8988T (cell line): Measurements from ENCODE around the gene ITGAX.
A peak's percentile ranks its signal among the peaks of the same experiment; 100 is the strongest.

Source experiments
- DNase-seq: peaks from one replicate; pipeline ENCODE4 v3.0.0; 2011

ITGAX gene

DNA sequence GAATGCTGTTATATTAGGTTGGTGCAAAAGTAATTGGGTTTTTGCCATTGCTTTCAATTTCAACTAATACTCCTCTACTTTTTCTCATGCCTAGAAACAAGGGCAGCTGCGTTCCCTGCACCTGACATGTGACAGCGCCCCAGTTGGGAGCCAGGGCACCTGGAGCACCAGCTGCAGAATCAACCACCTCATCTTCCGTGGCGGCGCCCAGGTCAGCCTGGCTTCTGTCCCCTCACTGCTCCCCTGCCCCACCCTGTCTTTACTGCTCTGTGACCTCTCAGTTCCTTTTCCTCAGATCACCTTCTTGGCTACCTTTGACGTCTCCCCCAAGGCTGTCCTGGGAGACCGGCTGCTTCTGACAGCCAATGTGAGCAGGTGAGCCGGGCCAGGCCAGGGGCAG is 21.7 kb downstream of the ITGAX start:
- DNase-seq = no peak

DNA sequence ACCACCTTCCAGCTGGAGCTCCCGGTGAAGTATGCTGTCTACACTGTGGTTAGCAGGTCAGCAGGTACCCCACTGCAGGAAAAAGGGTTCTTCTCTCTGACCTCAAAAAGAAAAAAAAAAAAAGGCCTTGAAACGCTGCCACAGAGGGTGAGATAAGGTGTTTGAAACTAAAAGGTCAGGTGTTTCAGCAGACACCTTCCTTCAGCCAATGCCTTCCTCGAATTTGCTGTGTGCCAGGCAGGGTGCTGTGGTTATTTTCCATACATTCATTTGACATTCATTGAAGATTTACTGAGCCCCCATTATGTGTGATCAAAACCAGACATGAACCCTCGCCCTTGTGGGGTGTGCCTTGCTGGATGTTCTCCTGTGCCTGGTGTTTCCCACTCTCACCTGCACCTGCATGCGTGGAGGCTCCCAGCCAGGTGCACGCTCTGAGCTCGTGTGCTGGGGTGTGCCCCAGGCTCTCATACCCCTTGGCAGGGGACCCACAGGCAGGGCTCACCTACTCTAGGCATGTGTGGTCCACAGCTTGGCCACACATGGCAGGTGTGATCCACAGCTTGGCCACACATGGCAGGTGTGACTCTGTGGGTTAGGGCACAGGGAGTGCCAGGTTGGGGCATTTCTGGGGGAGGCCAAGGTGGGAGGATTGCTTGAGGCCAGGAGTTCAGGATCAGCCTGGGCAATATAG is 22.4 kb downstream of the ITGAX start:
- no peak for DNase-seq

DNA sequence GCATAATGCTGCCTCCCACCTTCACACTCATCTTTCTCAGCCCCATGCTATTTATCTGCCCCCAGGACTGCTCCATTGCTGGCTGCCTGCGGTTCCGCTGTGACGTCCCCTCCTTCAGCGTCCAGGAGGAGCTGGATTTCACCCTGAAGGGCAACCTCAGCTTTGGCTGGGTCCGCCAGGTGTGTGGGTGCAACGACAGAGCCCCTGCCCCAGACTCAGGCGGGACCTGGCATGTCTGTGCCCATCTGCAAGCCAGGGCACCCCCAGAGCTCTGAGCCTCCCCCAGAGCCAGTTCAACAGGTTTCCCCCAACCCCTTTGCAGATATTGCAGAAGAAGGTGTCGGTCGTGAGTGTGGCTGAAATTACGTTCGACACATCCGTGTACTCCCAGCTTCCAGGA is 25.2 kb downstream of the ITGAX start:
- DNase-seq = no peak

DNA sequence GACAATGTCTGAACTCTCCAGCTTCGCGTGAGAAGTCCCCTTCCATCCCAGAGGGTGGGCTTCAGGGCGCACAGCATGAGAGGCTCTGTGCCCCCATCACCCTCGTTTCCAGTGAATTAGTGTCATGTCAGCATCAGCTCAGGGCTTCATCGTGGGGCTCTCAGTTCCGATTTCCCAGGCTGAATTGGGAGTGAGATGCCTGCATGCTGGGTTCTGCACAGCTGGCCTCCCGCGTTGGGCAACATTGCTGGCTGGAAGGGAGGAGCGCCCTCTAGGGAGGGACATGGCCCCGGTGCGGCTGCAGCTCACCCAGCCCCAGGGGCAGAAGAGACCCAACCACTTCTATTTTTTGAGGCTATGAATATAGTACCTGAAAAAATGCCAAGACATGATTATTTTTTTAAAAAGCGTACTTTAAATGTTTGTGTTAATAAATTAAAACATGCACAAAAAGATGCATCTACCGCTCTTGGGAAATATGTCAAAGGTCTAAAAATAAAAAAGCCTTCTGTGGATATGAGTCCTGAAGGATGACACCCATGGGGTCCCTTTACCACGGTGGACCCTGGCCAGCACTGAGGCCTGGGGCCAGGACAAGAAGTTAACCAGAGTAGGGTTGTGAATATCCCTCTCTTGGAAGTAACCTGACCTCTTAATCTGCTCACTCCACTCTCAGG is 27.6 kb downstream of the ITGAX start:
- peak; percentile 66 for DNase-seq

DNA sequence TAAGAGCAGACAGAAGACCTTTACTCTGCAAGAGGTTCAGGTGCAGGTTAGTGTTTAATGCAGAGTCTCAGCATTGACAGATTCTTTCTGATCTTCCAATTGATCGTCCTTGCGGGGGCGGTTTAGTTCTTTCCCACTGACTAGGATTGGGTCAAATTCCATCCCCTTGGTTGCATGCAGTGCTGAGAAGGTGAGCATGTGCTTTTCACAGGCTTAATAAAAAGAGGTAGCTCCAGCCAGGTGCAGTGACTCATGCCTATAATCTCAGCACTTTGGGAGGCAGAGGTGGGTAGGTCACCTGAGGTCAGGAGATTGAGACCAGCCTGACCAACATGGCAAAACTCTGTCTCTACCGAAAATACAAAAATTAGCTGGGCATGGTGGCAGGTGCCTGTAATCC is 30.7 kb downstream of the ITGAX start:
- no peak for DNase-seq

DNA sequence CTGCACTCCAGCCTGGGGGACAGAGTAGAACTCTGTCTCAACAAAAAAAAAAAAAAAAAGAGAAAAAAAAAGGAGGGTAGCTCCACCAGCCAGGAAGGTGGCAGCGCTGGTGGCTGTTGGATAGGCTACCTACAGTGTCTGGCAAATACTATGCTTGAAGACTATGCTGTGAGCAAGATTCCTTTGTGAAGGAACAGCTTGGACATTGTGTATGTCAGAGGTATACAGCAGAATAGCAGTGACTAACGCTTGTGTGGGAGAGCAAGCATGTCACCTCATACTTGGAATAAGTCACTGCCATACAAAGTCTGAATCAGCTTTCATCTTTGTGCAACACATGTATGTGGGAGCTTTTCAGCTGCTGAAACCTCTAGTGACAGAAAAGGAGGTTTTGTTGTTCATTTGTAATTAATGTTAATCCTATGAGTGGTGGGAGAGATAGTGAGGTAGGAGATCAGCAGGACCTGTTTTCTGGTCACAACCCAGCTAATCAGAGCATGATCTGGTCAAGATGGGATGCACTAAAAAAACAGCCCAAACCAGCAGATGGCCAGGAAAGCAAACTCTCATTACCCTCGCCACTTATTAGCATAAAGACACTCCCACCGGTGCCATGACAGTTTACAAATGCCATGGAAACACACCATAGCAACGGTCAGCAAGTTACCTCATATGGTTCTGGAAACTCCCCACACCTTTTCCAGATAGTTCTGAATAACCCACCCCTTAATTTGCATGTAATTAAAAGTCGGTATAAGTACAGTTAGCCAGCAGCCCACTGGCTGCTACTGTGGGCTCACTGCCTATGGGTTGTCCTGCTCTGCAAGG is 31.4 kb downstream of the ITGAX start:
- DNase-seq = no peak

DNA sequence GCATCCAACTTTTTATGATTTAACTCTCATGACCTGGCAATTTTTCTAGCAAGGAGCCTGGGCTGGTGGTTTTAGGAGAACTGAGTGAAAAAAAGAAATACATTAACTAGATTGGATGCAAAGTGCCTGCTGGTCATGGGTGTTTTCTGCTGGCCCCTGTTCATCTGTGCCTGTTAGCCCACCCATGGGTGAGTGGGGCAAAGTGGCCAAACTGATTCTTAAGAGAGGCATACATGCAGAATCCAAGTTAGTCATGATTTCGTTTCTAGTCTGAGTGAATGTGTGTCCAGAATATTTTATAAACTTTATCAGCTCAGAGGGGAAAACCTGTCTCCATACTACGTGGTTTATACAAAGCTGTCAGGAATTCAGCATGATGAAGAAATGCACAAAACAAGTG is 33.6 kb downstream of the ITGAX start:
- no peak for DNase-seq

DNA sequence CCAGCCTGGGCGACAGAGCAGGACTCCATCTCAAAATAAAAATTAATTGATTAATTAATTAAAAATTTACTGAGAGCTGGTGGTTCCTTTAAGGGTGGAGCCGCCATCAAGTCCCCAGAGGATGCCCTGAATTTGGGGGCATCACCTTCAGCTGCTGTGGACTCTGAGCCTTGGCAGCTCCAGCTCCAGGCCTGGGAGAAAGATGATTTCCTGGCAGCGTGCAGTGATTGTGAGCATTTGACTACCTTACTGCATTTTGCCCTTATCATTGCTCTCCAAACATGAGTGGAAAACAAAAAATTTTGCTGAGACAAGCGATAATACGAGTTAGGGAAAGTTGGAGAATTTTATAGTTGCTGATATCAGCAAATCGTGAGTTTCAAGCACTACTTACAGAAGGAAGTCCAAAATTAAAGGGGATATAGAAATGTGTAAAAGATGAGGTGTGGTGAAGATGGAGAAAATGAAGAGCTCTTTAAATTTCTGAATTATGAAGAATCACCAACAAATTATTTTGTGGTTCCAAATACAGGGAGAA is 35.6 kb downstream of the ITGAX start:
- no peak for DNase-seq

DNA sequence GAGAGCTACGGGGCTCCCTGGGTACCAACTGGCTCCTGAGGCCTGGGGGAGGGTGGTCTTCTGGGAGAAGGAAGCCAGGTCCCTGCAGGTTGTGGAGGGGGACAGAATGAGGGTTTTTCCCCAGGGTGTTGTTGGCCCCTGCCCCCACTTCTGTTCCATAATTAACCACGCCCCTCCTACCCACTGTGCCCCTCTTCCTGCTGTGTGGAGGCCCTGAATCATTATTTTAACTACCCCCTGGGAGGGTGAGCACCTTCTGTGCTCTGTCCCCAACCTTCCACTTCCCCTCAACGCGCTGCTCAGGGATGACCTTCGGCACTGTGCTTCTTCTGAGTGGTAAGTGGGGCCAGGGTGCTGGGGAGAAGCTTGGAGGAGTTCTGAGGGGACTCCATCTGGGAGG is 38.1 kb downstream of the ITGAX start, which contains the start of gene ITGAD:
Gene ITGAD, plus strand, starts transcription at position 280 of the 400 bp plus-strand sequence. Its CDS starts 26 bp downstream, at position 306.
- DNase-seq = no peak

DNA sequence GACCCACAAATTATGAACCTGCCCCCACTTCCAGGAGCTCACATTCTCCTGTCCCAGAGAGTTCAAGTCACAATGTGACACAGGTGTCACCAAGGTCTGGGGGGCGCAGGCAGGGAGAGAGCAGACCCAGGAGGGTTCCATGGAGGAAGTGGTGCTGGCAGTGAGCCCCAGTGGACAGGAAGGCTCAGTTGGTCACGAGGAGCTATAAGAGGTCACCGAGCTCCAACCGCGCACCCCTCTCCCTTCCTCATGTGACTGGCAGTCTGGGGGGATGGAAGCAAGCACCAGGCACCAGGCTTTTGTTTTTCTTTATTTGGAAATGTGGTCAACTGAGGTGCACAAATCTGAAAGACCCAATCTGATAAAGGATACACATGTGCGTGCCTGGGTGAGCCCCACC is 40.7 kb downstream of the ITGAX start:
- no peak for DNase-seq

DNA sequence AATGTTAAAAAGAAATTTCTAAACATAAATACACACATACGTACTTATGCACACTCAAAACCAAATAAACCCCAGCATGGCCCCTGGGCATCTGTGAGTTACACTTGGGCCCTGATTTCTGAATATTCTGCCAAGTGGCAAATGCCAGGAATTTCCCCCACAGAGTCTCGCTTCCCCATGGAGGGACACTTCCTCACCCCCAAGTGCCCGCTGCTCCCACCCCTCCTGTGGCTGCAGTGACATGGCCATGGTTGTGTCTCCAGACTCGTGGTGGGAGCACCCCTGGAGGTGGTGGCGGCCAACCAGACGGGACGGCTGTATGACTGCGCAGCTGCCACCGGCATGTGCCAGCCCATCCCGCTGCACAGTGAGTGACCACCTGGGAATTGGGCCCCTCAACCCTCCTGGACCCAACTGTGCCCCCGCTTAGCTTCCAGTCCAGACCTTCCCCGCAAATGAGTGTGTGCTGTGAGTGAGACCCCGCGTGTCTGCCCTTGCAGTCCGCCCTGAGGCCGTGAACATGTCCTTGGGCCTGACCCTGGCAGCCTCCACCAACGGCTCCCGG is 42.2 kb downstream of the ITGAX start:
- DNase-seq = no peak

DNA sequence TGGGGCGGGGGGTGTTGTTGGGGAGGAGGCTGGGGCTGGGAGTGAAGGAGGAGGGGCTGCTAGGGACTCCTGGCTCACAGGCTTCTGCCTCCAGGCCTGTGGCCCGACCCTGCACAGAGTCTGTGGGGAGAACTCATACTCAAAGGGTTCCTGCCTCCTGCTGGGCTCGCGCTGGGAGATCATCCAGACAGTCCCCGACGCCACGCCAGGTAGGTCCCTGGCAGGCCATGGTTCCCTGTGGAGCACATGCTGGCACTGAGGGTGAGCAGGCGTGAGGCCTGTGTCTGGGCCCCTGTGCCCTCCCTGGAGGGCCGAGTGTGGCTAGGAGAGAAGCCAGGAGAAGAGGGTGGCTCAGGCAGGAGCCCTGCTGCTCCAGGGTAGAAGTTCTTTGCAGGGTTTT is 42.7 kb downstream of the ITGAX start:
- no peak for DNase-seq

DNA sequence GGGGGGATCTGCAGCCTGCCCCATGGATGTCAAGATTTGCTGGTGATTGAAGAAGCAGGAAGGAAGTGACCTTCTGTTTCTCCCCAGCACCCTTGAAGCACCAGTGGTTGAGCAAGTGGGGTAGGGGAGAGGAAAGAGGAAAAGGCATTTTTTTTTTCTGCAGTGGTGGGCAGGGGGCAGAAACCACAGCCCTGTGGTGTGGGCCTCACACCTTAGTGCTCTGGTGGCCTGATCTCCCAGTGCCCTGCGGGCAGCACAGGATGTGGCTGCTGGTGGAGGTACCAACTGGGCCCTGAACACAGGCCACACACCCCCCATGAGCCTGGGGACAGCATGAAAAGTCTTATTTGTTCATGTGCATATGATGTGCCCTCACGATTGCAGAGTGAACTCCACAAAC is 45.2 kb downstream of the ITGAX start:
- DNase-seq = no peak

DNA sequence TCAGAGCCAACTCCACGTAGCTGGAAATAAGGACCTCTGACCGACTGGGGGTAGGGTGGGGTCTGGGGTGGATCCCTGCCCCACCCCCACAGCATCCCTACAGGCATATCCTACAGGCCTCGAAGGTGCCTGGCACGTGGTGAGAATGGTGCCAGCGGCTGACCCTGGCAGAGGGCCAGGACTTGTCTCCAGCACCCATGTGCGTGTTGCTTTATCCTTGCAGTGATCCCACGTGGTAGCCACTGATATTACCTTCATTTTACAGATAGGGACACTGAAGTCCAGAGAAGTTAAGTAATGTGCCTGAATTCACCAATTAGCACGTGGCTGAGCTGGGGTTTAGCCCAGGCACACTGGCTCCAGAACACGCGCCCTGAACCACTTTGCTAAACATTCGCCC is 46.5 kb downstream of the ITGAX start:
- no peak for DNase-seq

DNA sequence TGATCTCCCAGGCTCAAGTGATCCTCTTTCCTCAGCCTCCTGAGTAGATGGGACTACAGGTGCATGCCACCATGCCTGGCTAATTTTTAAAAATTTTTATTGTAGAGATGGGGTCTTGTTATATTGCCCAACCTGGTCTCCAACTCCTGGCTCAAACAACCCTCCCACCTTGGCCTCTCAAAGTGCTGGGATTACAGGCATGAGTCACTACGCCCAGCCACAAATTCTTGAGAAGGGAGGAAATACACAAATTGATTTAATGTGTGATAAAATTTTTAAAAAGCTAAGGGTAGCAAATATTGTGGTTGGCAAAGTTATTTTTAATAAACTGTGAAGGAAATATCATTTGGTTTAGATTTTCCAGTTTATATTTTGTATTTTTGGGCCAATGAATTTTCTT is 47.7 kb downstream of the ITGAX start:
- DNase-seq = no peak

DNA sequence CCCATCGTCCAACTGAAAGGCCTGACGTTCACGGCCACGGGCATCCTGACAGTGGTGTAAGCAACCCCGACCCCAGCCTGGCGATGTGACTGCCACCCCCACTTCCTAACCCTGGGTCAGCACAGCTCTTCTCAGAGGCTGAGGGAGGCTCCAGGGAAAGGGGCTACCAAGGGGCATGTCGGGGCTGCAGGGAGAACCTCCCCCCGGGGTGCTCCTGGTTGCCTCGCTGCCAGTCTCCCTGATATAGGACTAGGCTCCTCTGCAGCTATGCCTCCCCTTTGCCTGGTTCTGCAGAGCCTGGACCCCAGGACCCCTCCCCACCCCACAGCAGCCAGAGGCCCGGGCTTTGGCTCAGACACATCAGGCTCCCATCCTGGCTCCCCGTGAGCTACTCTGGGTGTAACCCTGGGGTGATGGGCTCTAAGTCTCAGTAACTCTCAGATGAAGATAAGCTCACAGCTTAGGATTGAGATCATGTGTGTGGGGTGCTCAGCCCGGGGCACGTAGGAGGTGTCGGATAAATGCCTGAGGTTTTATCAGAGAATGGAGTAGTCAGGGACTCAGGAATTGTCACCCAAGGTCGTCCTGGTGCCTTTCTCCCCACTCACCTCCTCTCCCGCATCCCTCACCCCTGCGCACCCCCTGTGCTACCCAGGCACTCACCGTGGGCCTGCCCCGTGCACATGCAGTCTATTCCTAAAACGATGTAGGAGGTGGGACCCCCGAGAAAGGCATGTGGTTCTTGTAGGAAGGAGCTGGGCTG is 48.8 kb downstream of the ITGAX start:
- no peak for DNase-seq

DNA sequence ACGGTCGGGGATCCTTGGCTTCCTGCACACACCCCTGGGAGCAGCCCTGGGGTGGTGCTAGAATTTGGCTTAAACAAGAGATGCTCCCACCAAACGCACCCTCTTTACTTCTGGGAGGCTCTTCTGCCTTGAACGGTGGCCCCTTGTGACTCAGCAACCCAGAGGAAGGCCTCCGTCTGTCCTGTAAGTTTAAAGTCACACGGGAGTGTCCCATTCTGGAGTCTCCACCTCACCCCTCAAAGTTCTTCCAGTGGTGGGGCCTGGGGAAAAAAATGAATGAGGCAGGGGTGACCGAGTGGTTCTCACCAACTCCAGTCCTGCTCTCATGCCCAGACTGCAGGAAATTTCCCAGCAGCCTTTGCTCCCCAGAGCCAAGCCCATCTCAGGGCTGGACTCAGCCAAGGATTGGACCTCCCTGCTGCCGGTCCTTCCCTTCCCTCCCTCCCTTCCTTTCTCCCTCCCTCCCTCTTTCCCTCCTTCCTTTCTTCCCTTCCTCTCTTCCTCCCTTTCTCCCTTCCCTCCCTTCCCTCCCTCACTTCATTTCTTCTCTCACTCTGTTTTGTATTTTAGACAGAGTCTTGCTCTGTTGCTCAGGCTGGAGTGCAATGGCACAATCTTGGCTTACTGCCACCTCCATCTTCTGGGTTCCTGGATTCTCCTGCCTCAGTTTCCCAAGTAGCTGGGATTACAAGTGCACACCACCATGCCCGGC is 49.5 kb downstream of the ITGAX start:
- no peak for DNase-seq

DNA sequence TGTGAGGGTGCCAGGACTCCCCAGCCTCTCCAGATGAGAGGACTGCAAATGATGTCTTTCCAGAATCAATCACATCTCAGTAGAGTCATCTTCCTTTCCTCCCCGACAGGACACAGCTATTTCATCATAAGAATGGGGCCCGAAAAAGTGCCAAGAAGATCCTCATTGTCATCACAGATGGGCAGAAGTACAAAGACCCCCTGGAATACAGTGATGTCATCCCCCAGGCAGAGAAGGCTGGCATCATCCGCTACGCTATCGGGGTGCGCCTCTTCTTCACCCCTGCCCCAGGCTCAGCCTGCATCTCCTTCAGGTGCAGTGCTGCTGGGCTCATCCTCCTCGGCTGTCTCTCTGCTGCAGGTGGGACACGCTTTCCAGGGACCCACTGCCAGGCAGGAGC is 52.4 kb downstream of the ITGAX start:
- DNase-seq = no peak

DNA sequence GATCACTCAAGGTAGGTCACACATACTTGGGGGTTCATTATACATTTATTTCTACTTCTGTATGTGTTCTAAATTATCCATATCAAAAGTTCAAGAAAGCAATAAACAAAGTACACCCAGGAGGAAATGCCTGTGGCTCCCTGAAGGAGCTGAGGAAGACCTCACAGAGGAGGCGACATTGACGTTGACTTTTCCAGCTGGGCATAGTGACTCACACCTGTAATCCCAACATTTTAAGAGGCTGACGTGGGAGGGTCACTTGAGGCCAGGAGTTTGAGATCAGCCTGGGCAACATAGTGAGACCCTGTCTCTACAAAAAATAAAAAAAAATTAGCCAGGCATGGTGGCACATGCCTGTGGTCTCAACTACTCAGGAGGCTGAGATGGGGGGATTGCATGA is 54.5 kb downstream of the ITGAX start:
- DNase-seq = no peak

DNA sequence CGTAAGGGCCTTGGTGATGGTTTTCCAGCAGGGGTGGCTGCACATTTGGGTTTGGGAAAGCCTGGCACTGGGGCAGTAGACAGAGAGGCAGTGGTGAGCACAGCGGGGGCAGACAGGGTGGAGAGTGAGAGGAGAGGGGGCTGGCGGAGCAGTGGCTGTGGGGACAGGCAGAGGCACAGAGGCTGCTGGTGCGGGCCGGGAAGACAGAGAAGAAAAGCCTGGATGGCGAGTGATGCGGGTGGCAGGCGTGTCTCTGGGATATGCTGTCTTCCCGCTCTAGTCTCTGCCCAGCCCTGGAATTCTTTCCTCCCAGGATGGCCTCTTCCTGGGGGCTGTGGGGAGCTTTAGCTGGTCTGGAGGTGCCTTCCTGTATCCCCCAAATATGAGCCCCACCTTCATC is 55.1 kb downstream of the ITGAX start:
- DNase-seq = no peak

DNA sequence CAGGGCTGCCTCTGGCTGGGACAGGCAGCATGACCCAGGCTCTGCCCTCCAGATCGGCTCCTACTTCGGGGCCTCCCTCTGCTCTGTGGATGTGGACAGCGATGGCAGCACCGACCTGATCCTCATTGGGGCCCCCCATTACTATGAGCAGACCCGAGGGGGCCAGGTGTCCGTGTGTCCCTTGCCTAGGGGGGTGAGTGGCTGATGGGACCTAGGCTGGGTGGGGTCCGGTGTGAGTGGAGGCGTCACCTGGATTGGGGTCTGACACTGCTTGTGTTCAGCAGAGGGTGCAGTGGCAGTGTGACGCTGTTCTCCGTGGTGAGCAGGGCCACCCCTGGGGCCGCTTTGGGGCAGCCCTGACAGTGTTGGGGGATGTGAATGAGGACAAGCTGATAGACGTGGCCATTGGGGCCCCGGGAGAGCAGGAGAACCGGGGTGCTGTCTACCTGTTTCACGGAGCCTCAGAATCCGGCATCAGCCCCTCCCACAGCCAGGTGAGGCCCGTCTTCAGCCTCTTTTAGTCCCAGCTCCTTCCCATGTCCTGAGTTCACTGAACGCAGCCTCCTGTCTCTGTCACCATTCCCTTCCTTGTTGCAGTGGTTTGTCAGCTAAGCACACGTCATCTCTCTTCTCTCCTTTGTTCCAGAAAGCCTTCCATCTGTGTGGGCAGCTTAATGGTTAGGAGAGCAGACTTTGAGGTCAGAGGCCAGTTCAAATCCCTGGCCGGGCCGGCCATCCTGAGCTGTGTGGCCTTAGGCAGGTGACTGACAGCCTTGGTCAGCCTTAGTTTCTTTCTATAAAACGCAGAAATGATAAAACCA is 56.3 kb downstream of the ITGAX start:
- no peak for DNase-seq
